Measurements from ENCODE around the gene ZW10.
"Not testable (repeated sequence)": the region's sequence is repeated elsewhere in the genome, so short reads cannot be mapped to it uniquely, and the experiment has no call there.

The ZW10 gene

DNA sequence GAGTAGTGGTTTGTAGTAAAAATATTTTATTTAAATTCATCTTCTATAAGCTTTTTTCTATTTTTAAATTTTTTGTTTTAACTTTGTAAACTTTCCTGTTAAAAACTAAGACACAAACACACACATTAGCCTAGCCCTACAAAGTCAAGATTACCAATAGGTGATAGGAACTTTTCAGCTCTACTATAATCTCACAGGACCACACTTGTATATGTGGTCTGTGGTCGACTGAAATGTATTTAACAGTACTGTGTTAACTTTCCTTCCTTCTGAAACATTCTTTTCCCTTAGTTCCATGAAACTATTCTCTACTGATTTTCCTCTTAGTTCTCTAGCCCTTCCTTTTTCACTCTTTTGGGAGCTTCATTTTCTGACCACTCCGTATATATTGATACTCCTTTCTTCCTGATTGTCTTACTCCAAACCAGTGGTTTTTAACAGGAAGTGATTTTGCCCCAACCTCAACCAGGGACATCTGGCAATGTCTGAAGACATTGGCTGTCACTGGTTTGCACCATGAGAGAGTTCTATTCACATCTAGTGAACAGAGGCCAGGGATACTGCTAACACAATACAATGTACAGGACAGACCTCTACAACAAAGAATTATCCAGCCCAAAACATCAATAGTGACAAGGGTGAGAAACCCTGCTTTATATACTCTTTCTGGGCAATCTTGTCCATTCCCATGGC is 8.8 kb downstream of the ZW10 start:
- H3K4me3 ChIP-seq (ENCODE audit: low read length) = no peak overlapping the region

DNA sequence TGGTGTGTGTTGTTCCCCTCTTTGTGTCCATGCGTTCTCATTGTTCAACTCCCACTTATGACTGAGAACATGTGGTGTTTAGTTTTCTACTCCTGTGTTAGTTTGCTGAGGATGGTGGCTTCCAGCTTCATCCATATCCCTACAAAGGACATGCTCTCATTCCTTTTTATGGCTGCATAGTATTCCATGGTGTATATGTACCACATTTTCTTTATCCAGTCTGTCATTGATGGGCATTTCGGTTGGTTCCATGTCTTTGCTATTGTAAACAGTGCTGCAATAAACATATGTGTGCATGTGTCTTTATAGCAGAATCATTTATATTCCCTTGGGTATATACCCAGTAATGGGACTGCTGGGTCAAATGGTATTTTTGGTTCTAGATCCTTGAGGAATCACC is 10.5 kb downstream of the ZW10 start:
- DNase-seq (ENCODE audit: low read depth, low spot score); H3K4me3 ChIP-seq (ENCODE audit: low read length): not testable (repeated sequence)

More for the DNA sequence above, 8.8 kb downstream of the ZW10 start:
- peak; percentile 37 for DNase-seq (ENCODE audit: low read depth, low spot score)

DNA sequence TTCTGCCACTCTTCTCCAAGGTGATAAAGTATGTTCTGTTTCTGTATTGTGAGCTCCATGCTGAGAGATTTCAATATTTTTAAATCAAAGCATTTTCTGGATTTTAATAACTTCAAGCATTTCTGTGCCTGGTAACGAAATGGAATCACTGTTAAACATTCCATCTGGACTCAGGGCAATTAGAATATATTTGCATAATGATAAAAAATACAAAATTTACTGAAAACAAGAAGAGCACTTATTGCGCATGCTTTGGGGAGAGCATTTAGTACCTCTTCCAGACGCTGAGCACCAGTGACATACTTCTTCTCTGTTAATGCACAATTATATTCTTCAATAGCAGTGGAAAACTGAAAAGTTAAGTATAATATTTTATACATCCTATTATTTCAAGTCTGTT is 13.3 kb downstream of the ZW10 start:
- no peak for DNase-seq (ENCODE audit: low read depth, low spot score)
- no peak overlapping the region for H3K4me3 ChIP-seq (ENCODE audit: low read length)

DNA sequence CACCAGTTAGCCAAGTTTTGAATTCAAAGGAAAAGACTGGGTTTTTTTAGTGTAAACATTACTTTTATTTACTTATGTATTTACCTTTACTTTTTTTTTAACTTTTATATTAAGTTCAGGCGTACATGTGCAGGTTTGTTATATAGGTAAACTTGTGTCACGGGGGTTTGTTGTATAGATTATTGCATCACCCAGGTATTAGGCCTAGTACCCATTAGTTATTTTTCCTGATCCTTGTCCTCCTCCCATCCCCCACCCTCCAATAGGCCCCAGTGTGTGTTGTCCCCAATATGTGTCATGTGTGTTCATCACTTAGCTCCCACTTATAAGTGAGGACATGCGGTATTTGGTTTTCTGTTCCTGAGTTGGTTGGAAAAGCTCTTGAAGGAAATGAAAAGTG is 20.6 kb downstream of the ZW10 start:
- no peak for DNase-seq (ENCODE audit: low read depth, low spot score)
- no peak overlapping the region for H3K4me3 ChIP-seq (ENCODE audit: low read length)

DNA sequence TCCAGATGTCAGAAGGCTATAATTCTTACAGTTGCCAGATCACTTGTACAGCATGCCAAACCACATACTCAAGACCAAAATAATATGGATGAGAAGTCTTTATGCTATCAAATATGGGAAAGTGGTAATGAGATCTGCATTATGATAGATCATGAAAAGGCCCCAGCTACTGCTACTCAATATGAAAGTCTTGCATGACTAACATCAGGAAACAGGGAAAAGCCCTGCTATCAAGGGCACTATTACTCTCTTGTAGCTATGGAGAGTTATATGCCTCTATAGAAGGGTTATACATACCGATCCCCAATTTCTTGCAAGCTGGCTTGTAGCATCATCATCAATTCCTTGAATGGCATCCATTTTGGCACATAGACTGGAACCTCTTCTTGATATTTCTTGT is 37.2 kb downstream of the ZW10 start:
- DNase-seq (ENCODE audit: low read depth, low spot score) = no peak
- H3K4me3 ChIP-seq (ENCODE audit: low read length) = no peak overlapping the region

DNA sequence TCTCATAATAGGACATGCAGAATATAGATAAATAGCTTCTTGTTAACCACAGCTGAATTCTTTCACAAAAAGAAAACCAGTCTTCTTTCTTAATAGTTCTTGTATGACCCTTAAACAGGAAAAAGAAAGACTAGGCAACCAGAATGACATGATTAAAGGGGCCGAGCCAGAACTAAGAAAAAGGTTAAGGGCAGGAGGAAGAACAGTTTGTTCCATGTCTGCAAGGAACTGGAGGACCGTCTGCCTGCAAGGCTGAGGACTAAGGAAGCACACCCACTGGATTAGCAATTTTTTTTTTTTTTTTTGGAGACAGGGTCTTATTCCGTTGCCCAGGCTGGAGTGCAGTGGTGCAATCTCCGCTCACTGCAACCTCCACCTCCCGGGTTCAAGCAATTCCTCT is 41.4 kb downstream of the ZW10 start:
- no peak for DNase-seq (ENCODE audit: low read depth, low spot score)
- H3K4me3 ChIP-seq (ENCODE audit: low read length) = no peak overlapping the region

DNA sequence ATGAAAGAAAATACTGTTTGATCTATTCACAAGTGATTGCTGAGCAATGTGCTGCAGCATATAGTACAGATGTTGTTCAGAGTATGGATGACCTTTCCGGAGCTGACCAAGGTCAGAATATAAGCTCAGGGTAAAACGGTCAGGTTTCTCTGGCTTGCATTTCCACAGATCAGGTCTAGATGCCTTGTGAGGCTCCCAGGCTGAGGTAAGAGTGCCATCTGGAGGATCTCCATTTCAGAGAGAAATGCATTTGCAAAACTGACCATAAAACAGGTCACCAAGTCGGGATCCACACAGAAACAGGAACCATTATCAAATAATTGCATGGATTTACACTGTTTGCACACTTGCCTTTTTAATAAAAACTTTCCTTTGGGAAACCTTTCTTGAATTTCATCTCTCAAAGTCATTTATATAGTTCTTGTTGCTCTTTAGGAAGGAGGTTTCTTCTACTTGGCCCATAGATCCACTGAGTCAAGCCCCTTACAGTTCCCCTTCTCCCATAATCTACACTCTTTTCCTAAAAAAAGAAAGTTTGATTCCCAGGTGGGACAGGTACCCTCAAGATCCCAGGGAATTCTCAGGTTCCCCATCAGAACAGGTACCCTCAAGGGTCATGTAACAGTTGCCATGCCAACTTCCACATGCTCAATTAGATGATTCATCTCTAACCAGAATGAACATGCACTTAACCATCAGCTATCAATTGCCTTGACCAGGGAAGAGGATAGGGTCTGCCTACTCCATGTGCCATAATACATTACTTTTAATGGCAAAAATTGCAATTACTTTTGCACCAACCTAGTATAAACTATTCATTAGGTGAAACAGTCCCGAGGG is 42.4 kb downstream of the ZW10 start:
- DNase-seq (ENCODE audit: low read depth, low spot score) = no peak
- H3K4me3 ChIP-seq (ENCODE audit: low read length) = no peak overlapping the region

DNA sequence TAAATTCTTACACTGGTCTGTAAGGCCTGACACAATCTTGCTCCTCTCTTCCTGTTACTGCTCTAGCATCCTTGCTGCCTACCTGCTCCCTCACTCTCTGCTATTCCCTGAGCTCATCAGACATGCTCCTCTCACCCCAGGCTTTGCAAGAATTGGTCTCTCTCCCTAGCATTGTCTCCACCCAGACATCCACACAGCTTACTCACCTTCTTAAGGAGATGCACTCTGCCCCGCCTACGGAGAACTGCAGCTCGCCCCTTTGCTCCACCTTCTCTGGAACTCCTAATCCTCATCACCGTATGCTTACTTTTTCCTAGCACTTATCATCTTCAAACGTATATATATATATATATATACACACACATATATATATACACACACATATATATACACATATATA is 44.0 kb downstream of the ZW10 start:
- no peak overlapping the region for H3K4me3 ChIP-seq (ENCODE audit: low read length)
- DNase-seq (ENCODE audit: low read depth, low spot score) = no peak

DNA sequence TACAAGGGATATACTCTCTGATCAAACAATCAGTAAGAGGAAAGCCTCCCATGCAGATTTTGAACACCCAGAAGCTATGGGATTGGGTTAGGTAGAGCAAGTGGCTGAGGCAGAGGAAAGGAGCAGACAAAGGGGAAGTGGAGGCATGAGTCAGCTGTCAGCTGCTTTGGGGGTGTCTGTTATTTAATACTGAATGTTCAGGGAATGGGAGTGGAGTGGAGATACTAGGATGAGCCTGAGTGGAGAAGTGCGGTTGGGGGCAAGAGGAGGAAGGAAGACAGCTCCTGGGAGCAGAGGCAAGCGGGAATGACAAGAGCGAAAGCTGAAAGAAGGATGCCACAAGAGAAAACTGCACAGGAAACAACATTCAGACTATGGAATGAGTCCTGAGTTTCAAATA is 44.7 kb downstream of the ZW10 start:
- DNase-seq (ENCODE audit: low read depth, low spot score) = no peak

DNA sequence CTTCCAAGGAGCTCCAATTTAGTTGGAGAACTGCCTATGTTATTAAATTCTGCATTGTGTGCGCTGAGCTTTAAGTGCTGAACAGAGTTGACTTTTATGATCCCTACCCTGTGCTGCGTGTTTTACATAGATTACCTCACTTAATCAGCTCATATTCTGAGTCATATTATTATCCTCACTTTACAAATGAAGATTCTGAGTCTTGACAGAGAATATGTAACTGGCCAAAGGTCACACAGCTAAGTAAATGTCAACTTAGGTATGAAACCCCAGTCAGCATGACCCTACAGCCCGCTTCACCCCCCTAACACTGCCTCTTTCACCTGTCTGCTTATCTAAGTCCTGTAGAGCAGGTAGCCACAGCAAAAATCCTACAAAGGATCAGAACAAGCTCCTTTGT is 47.6 kb downstream of the ZW10 start:
- H3K4me3 ChIP-seq (ENCODE audit: low read length) = no peak overlapping the region
- no peak for DNase-seq (ENCODE audit: low read depth, low spot score)

More for the DNA sequence above, 44.7 kb downstream of the ZW10 start:
- H3K4me3 ChIP-seq (ENCODE audit: low read length) = no peak overlapping the region

DNA sequence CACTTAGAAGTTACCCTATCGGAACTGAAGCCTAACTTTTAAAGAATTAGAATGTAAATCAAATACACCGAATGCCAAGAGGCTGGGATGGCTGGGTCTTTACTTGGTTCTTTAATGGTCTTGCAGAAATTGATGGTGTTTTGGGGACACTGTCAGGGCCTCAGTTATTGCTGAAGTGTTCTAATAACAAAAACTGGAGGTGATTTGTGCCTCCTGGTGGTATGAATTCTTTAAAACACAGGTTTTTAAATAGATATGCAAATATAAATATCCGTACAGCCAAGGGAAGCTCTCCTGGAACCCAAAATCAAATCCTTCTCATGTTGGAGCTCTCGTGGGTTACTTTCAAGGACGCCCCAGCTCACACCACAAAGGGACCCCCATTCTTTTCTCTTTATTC is 48.1 kb downstream of the ZW10 start:
- DNase-seq (ENCODE audit: low read depth, low spot score) = no peak
- no peak overlapping the region for H3K4me3 ChIP-seq (ENCODE audit: low read length)

DNA sequence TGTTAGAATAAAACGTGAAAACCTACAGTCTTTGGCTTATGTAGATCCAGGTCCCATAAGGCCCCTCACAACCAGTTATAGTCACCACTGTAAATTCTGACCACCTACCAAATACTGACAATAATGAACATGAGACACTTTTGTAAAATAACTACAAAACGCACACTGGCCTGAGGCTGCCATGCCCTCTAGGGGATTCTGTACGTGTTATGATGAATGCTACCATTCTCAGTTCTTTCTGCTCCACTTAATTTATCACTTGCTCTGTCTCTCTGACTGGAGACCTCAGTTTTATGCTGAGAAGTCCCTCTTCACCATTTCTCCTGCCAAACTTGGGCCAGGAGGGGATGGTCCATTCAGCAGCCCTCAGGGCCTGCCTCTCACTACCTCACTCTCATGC is 48.7 kb downstream of the ZW10 start:
- H3K4me3 ChIP-seq (ENCODE audit: low read length) = no peak overlapping the region
- no peak for DNase-seq (ENCODE audit: low read depth, low spot score)

DNA sequence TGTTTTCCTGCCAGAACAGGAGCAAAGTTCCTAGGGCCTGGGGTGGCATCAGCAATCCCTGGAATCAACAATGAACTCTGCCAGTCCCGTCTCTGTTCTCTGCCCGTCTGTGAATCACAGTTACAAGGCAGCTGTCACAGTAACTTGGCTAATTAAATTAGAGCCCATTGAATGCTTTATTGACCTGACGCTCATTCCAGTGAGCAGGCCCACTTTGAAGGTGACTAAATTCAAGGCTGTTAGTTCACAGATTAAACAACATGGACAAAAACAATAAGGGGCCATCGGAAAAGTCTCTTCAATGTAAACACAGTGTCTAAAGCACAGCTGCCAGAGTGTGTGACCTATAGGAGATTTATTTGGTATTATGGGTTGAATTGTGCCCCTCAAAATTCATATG is 49.7 kb downstream of the ZW10 start:
- no peak overlapping the region for H3K4me3 ChIP-seq (ENCODE audit: low read length)
- no peak for DNase-seq (ENCODE audit: low read depth, low spot score)

DNA sequence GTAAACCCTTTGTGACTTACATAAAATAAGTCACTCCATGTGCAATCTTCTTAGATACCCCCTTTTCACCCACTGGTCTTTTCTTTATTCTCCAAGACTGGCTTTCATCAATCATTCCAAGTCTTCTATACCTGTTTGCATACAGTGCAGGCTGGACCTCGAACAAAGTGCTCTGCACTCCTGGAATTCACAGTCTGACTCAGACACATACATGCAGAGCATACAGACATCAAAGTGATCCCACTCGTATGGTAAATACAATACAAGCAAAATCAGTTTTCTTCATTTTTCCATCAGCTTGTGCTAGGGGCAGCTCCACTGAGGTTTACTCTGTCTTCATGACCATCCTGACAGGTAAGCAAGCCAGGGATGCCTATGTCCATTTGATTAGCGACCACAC is 50.6 kb downstream of the ZW10 start:
- DNase-seq (ENCODE audit: low read depth, low spot score) = no peak

DNA sequence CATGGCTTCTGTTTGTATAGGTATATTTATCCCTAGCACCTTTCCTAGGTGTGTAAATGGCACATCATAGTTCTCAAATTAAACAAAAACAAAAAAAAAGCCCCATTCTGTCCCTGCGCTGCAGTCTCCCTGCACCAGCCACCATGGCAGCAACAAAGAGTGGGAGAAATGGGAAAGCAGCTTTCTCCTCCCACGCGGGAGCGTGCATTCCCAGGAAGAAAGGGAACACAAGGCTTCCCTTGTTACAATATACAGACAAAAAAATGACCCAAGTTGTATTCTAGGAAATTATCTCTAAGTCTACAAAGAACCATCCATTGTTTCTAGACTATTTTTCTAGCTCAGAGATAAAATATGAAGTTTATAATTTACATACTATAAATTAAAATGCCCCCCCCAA is 51.3 kb downstream of the ZW10 start:
- no peak overlapping the region for H3K4me3 ChIP-seq (ENCODE audit: low read length)
- DNase-seq (ENCODE audit: low read depth, low spot score) = no peak

More for the DNA sequence above, 50.6 kb downstream of the ZW10 start:
- no peak overlapping the region for H3K4me3 ChIP-seq (ENCODE audit: low read length)

DNA sequence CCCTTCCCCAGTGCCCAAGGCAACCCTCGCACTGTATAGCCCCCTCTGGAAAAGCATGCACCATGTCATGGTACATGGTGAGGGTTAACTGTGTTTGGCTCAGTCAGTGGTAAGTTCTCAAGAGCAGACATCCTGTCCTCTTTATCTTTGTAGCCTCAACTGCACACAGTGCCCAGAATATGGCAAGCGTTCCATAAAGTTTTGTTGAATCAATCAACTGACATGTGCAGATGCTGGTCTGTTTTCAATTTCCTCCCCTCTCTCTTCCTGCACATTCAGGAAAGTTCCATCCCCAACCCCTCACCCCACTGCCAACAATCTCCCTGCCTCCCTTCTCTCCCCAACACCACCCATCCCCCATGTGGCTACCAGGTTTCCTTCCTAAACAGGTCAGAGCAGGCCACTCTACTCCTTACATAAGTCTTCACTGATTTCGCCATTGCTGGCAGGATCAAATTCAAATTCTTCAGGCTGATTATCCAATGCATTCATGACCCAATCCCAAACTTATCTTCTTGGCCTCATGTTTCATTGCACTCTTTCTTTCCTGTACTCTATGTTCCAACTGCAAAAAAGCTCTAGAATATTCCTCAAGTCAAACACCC is 51.9 kb downstream of the ZW10 start:
- no peak for DNase-seq (ENCODE audit: low read depth, low spot score)
- no peak overlapping the region for H3K4me3 ChIP-seq (ENCODE audit: low read length)

DNA sequence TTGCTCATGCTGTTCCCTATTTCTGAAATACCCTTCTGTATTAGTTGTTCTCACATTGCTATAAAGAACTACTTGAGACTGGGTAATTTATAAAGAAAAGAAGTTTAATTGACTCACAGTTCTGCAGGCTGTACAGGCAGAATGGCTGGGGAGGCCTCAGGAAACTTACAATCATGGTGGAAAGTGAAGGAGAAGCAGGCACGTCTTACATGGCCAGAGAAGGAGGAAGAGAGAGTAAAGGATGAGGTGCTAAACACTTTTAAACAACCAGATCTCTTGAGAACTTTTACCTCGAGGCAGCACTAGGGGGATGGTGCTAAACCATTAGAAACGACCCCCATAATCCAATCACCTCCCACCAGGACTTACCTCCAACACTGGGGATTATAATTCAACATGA is 53.0 kb downstream of the ZW10 start:
- DNase-seq (ENCODE audit: low read depth, low spot score); H3K4me3 ChIP-seq (ENCODE audit: low read length): not testable (repeated sequence)

DNA sequence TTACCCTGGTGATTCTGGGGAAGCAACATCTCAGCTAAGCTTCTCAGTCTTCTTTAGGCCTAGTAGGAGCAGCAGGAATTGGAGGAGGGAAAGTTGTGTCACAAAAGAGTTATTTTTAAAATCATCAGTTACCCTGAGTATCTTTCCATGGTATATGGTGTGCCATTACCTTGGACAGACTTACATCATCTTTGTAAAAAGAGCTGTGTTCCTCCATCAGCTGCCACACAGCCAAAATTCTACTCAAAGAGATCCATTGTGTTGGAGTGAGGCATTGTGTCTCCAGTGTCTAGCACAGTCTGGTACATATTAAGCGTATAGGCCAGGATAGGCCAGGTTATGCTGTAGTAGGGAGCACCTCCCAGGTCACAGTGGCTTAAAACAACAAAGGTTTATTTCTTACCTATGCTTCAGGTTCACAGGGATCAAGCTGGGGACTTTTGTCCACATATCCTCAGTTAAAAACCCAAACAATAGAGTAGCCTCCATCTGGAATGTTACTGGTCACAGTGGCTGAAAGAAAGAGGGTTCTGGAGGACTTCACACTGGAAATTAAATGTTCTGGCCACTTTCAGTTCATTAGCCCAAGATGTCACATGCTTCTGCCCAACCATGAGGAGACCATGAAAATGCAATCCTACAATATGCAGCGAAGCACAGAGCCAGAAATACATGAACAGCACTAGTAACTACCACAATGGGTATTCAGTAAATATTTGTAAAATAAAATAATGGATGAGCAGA is 57.4 kb downstream of the ZW10 start:
- H3K4me3 ChIP-seq (ENCODE audit: low read length) = no peak overlapping the region
- no peak for DNase-seq (ENCODE audit: low read depth, low spot score)

DNA sequence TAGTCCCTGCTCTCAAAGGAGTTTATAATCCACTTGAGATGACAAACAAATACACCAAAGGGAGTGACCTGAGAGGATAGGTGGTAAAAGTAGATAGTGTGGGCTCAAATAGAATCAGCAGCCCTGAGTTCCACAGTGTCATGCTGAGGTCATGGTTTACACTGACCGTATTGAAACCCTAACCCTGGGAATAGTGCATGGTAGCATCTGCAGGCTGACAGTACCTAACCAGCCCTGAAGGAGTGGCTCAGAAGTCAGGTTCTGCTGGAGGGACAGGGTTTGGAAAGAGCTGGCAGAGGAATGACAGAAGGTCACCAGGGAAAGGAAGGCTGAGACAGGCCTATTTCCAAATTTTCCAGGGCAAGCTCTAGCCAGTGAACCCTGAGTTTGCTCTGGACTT is 58.2 kb downstream of the ZW10 start:
- DNase-seq (ENCODE audit: low read depth, low spot score) = no peak
- no peak overlapping the region for H3K4me3 ChIP-seq (ENCODE audit: low read length)

DNA sequence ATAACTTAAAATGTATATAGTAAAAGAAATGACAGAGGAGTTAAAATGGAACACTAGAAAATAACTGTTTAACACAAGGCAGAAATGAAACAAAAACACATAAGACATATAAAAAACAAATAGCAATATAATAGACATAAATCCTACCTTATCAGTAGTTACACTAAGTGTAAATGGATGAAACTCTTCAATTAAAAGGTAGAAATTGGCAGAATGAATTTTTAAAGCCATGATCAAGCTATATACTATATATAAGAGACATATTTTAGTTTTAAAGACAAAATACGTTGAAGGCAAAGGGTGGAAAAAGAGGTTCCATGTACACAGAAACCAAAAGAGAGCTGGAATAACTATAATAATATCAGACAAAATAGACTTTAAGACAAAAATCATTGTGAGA is 62.5 kb downstream of the ZW10 start:
- H3K4me3 ChIP-seq (ENCODE audit: low read length) = no peak overlapping the region
- no peak for DNase-seq (ENCODE audit: low read depth, low spot score)
